Activated CD8-positive, alpha-beta memory T cell treated with anti-CD3 and anti-CD28 coated beads for 4 hours (primary cell): ENCODE measurements around the gene MIS12.
A peak's percentile ranks its signal among the peaks of the same experiment; 100 is the strongest.

Source experiments
- DNase-seq, 2 donors: peaks; one replicate each; pipeline ENCODE4 v3.0.0-alpha.2; 2020; ENCODE audit warnings: low read depth in 2 of 2

The MIS12 gene

DNA sequence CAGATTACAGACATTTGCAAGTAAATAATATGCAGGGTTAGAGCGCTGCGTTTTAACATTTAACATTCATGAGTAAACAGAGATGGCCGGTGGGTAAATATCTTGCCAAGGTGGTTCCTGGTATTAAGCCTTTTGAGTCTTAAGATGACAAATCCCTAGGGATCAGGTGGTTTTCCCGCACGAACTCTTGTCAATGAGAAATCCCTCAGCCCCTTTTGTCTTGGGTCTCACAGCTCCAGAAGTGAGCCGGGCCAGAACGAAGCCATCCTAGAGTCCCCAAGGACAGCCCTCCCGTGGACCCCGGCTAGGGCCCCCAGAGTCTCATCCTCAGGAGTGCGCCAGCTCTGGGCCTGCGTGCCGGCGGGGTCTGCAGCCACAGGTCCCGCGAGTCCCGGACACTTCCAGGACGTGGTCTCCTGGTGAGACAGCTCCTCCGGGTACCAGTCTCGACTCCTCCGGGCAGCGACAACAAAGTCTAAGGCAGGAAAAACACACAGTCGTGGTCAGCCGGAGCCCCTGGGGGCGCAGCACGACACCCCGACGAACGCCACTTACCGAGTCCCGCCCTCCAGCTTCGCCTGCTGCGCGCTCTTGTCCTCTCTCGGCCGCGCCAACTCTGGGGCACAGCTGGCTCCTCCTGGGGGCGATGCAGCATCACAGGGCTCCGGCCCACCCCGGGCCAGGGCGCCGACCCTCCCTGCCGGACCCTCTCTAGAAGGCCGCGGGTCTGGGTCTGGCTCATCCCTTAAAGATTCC lies 13.3 kb downstream of the MIS12 start:
- DNase-seq = no peak

DNA sequence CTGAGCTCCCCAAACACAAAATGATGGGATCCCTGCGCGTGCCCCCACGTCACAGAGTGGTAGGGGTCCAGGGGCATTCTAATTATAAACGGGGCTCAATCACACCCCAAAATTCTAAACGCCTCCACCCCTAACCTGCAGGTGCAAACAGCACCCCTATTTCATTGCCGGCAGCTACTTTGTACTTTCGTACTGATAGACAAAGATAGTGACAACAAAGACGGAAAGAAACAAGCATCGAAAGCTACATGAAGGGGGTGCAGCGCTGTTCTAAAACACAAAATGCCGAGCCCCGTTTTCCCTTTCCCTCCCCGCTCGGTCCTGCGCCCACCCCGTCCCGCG lies 13.9 kb downstream of the MIS12 start:
- no peak for DNase-seq

DNA sequence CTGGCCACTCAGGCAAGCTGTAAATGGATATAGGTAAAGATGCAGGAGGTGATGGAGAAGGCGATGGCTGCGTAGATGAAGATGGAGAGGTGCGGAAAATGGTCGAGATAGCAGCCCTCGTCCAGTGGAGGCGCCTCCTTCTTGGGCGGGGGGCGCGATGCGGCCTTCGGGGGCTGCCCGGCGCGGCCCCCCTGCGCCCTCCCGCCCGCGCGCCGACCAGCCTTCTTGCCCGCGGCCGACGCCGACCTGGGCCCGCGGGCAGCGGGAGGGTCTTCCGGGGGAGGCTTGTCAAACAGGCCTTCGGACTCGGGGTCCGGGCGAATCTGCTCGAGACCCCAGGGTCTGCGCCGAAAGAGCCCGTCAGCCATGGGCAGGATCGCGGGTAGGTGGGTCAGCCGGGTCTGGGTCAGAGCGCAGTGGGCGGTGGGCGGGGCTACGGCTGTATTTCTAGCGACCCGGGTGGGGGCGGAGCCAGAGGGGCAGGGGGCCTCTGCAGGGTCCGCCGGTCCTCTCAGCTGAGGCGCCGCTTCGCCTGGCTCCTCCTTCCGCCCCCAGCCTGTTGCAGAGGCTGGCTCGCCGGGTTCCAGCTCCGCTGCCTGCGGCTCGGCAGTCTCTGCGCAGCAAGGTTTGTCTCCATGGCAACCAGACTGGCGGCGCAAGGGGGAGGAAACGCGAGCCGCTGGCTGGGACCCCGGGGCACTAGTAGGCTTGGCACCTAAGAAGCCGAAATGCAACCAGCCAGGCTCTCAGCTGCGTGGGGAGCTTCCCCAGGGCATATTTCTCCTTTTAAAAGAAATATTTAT lies 14.4 kb downstream of the MIS12 start:
- DNase-seq = peak; percentile 50 to 63

DNA sequence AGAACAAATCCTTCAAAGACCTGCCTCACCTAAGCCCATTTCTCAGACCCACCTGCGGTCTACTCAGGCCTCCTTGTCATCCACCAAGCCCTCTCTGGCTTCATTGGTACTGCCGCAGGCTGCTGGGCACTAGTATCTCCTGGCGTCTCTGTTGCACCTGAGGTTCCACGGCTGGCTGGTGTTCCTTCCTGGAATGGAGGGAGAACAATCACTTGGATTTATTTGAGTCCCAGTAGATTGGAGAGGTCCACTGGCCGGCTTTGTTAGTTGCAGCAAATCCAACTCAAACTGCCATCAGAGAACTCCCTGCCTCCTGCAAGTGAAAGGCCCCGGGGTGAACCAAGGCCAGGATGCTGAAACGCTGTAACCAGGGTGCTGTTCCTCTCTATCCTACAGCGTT lies 15.3 kb downstream of the MIS12 start:
- no peak for DNase-seq

DNA sequence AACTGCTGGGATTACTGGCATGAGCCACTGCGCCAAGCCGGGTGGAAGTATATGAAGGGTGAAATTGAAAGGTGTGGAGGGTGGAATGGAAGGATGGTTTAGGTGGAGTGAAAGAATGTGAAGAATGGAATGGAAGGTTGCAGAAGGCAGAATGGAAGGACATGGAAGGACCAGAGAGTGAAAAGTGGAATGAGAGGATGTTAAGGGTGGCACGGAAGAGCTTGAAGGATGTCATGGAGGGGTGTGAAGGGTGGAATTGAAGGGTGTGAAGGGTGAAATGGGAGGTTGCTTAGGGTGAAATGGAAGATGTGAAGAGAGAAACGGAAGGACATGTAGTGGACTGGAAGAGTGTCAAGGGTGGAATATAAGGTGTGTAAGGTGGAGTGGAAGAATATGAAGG lies 16.2 kb downstream of the MIS12 start:
- no peak for DNase-seq

DNA sequence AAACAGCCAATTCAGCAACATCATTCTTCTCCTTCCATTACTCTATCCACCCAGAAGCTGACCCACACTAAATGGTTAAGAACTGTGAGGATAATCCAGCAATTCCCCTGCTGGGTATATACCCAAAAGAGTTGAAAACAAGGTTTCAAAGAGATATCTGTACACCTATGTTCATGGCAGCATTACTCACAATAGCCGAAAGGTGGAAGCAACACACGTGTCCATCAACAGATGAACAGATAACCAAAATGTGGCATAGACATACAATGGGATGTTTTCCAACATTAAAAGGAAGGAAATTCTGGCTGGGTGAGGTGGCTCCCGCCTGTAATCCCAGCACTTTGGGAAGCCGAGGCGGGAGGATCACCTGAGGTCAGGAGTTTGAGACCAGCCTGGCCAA lies 19.9 kb downstream of the MIS12 start:
- DNase-seq = no peak

DNA sequence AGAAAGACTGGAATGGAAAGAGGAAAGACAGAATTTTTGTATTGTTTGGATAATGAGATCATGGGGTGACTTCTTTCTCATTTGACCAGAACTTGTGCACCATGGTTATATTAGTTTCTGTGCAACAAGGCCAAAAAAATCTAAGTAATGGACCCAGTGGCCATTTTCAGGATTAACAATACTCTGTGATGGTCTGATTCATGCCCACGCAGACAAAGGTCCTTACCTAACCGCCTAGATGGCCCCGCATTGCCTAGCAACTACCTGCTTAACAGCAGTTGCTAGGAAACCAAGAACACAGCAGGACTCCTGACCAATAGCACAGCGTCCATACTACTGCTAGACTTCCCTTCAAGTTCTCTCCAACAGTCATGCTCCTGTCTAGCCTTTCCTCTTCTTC lies 22.4 kb downstream of the MIS12 start:
- no peak for DNase-seq

DNA sequence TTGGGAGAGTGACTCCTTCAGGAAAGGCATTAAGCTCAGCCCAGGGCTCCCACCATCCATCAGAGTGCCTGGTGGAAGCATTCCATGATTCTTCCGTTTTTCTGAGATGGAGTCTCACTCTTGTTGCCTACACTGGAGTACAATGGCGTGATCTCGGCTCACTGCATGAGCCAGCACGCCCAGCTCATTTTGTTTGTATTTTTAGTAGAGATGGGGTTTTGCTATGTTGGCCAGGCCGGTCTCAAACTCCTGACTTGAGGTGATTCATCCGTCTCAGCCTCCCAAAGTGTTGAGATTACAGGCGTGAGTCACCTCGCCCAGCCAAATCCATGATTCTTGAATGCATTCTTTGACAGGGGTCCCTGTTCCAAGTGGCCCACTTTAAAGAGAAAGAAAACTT lies 23.1 kb downstream of the MIS12 start:
- no peak for DNase-seq

DNA sequence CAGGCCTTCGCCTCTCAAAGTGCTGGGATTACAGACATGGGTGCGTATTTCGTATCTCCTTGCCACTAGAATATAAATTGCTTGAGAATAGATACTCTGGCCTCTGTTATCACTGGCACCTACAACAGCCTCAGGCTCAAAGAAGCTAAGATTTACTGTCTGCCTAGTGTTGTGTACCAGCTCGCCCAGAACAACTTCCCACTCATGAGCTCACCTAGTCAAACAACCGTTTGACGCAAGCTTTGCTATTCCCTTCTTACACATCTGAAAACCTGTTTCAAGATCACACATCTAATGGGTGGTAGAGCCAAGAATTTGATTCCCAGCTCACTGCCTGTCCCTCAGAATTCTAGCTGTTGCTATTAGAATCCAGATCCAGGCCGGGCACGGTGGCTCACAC lies 24.4 kb downstream of the MIS12 start:
- no peak for DNase-seq

DNA sequence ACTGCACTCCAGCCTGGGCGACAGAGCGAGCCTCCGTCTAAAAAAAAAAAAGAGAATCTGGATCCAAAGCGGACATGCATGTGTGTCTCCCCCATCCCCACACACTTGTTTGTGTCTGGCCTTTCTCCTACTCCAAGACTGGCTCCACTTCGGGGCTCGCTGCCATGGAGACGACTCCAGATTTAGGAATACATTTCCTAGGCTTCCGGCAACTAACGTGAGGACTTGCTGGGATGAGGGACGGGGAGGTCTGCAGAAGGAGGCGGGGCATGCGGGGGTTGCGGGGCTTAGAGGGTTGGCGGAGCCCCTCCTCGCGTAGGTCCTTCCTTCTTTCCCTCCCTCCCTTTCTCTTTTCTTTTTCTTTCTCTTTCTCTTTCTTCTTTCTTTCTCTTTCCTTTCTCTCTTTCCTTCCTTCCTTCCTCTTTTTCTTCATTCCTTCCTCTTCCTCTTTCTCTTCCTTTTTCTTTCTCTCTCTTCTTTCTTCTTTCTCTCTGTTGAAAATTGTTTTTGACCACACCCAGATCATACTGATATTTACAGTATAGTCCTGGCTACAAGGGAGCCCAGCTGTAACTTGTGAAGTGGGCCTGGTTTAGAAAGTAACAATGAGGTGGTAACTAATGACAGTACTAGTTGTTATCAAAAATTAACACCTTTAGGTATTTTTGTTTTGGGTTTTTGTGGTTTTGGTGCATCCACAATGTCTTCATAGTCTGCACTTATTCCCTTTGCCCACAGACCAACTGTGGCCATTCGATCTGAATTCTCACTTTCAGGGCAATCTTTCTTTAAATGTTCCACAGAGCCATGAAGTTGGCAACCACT lies 25.2 kb downstream of the MIS12 start:
- DNase-seq = no peak

DNA sequence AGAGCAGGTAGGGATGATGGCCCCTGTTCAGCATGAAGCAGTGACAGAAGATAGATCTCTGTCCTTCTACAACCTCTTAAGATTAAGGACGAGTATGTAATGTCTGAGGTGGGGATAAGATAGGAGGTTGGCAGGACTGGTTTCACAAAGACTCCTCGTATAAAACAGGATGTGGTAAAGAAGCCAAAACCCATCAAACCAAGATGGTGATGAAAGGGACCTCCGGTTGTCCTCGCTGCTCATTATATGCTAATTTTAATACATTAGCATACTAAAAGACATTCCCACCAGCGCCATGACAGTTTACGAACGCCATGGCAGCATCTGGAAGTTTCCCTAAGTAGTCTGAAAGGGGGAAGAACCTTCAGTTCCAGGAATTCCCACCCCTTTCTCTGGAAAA lies 27.3 kb downstream of the MIS12 start:
- no peak for DNase-seq

DNA sequence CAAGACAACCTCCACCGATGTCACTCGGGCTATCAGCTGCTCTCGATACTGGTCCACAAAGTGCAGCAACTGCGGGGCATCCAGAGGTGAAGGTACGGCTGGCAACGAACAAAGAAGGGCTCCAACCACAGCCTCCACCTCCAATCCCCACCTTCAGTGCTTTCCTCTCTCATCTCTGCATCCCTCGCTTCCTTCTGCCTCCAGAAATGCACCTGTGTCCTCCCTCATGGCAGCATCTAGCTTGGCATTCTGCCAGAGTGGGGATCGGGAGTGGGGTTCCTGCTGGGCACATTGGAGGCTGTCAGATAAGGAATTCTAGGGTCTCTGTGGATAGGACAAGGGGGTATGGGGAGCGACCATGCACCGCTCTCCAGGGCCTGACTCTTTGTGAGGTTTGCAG lies 28.6 kb downstream of the MIS12 start:
- no peak for DNase-seq

DNA sequence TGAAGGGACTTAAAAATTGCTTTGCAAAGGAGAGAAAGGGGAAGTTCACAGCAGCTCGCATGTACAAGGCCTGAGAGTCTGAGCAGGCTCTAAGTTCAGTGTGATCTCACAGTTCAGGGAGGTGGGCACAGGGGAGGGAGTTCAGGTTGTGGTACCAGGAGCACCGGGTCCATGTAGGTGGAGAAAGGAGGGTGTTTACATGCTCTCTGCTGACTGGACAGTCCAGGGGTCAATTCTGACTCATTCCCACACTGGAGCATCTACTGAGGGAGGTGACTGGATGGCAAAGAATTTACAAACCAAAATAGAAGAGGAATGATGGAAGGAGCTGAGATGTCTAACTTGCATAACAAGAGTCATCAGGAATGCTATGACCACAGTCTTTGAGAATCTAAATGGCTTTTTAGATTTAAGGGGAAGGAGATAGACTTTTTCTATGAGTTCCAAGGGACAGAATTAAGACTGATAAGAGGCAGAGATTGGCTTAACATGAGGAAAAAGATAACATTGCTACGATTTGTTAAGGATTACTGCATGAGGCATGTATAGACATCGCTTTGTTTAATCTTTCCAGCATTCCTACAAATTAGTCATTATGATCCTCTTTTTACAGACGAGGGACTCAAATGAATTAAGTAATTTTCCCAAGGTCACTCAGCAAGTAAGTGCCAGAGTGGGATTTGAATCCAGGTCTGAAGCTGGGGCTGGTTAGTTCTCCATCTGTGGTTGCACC lies 29.9 kb downstream of the MIS12 start:
- no peak for DNase-seq

DNA sequence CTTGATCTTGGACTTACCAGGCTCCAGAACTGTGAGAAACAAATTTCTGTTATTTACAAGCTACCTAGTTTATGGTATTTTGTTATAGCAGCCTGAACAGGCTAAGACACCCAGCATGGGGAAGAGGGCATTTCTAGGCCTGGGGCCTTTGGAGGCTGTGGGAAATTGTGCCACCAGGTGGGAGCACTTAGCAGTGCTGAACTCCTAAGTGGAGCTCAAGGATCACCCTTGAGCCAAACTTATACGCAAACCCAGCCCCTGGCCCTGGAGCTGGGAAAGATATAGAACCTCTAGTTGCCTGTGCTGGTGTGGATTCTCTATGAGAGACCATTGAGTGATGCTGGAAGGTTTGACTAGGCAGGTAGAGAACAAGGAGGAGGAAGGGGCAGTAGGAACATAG lies 36.1 kb downstream of the MIS12 start:
- DNase-seq = no peak

DNA sequence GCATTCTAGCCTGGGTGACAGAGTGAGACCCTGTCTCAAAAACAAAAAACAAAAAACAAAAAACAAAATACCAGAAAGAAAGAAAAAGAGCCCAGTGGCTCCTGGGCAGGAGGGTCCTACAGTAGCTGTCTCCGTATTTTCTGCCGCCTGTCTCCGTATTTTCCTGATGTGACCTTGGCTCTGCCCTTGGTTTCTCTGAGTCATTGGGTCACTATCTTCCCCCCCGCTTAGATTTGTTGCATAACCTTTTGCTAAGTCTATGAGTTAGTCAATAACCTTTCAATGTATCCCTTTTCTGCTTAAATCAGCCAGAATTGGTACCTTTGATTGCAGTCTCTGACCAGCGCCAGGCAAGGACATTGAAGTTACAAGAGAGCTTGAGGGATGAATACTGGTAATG lies 36.9 kb downstream of the MIS12 start:
- DNase-seq = no peak

DNA sequence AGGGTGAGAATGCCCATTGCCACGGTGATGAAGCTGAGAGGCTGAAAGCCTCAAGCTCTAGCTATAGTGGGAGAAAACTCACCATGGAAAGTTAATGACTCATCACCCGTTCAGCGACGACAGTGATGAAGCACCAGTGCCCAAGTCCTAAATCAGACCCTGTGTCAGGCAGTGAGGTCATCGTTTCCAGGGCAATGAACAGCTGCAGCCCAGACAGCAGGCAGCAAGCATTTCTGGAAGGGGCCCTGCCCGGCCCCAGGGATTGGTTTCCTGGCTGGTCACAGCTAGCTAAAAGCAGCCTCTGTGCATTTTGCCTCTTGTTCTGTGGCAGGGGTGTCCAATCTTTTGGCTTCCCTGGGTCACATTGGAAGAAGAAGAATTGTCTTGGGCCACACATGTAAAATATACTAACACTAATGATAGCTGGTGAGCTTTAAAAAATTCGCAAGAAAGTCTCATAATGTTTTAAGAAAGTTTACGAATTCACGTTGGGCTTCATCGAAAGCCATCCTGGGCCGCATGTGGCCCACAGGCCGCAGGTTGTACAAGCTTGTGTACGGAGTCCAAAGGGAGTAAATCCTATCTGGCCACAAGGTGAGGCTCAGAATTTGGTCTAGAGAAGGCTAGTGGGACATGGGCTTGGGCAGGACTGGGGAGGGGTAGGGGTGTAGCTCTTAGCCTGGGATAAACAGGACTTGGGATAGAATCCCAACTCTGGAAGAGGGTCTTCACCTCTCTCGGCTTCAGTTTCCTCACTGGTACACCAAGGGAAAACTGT lies 40.6 kb downstream of the MIS12 start:
- peak in 1 of 2 donors; percentile 24 for DNase-seq

DNA sequence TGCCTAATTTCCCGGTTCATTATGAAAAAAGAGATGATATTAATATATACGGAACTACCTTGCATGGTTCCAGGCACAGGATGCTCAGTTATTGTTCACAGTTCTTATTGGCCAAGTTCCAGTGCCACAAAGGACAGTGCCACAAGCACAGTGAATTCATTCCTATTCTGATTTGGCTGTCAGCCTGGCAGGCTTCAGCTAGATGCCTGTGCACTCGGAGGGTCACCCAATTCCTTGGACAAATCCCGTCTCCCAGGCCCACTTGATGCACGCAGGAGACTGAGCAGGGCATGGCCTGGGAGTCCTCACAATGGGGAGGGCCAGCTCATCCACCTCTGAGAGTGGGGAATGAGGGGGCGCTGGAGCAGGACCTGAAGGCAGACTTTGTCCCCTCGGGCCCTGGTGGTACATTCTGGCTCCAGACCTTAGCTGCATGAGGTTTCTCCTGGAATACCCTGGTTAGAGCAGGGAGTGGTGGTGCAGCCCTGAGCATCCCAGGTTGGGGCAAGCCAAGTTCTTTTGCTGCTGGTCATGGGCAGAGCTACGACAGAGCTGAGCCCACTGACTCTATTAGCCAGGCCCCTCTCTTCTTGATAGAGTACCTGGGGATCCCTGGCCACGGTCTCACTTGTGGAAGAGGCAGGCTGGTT lies 41.4 kb downstream of the MIS12 start:
- no peak for DNase-seq

DNA sequence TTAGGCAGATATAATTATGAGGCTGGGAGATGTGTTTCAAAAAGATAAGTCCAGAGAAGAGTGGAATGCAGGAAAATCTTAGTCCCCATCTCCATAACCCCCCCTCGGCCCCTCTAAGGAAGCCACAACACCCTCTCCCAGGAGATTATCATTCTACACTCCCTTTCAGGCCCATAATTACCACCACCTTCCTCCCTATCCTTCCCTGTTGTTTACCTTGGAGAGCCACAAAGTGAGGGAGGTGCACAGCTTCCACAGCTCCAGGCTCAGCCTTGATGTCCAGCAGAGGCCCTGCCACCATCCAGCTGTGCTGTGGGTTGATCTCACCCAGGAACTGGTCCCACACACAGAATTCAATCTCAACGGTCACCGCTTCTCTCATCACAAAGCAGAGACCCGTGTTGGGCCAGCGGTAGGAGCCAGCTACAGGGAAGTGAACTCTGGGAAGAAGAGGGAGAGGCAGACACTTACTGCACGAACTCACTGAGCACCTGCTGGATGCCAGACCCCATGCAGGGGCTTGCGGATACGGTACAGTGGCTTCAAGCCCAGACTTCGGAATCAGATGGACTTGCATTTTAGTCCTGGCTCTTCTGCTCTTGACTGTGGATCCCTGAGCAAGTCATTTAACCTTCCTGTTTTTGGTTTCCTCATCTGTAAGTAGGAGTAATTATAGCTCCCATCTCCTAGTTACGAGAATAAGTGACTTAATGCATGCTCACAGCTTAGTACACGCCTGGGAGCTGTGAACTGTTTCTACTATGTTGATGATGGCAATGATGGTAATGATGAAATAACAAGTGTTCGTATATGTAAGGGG lies 44.1 kb downstream of the MIS12 start:
- DNase-seq = no peak

DNA sequence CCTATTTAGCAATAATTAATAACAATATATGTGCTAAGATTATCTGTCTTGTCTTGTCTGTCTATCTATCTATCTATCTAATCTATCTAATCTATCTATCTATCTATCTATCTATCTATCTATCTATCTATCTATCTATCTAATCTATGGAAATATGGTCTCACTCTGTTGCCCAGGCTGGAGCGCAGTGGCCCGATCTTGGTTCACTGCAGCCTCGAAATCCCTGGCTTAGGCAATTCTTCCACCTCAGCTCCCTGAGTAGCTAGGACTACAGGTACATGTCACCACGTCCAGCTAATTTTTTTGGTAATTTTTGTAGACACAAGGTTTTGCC lies 44.7 kb downstream of the MIS12 start:
- no peak for DNase-seq

DNA sequence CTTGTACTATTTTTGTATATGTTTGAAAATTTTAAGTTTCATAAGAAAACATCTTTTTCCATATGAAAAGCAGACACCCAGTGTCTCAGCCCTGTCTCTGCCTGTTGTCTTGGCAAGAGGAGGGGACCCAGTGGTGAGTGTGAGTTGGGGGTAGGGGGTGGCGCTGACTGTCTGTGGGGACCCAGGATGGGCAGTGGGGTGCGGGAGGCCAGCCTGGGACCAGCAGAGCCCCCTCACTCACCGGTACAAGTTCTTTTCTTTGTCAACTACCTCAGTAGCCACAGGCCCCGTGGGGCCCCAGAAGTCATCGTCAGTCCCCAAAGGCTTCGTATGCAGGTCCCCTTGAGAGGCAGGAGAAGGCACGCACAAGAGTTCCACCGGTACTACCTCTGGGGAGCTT lies 46.2 kb downstream of the MIS12 start:
- no peak for DNase-seq
